Measurements from ENCODE around the gene CNST. TPM values are rescaled to one million over a fixed set of nuclear protein-coding genes. Genes with fewer than 3 reads are reported as not detected.

The CNST gene
- total and polyA plus RNA-seq, 9 of the 15 experiments (the other 6 are each of a cell fraction or from before 2014, with no cell fraction given), result 17.0 to 55.3 (median 30.8) TPM

DNA sequence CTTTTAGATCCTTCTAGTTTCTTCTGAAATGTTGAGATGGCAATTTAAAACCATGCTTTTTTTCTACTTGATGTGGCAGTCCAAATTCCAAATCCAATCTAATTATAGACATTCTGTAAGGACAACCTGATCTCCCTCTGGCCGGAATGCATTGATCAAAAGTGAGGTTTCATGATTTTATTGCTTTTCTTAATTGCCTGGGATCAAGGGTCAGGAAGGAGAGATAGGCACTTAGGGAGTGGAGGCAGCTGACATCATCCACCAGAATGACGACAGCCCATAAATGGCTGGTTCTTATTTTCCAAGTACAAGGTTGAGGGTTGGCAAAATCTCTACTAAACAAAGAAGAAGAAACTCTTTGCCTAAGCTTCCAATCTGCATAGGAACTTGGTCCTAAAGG lies 111.6 kb downstream of the CNST start:
- H3K4me2 ChIP-seq (ENCODE audit: insufficient read depth, low read length), result no peak overlapping the region
- H3K27ac ChIP-seq (ENCODE audit: extremely low read depth, low read depth, low read length), result no peak overlapping the region
- H3K4me3 ChIP-seq, result no peak overlapping the region
- no peaks in the 10 kb centered on the region for H3K4me1 ChIP-seq (replicated peaks in 1 of 2; ENCODE audit: control insufficient read depth in 2 of 2, insufficient read depth in 2 of 2, low read length in 2 of 2)
- POLR2A ChIA-PET, result no interaction called here
- H3K79me2 ChIP-seq (ENCODE audit: control insufficient read depth, insufficient read depth, low read length), result no peaks in the 10 kb centered on the region
- no TSS peak for BruUV-seq (replicated peaks)
- 18% methylated on average over 2 of the region's 2 CpGs for WGBS (ENCODE audit: insufficient coverage, low coverage, missing lambda C conversion rate)
- intact Hi-C loops (cut with micrococcal nuclease), result no loop called here
- no peak overlapping the region for H2AFZ ChIP-seq (ENCODE audit: low read depth, low read length)
- FAIRE-seq (no peak), ATAC-seq (no peak), DNase-seq (ENCODE audit: extremely low read depth in 1 of 4, low spot score in 3 of 4) (no peak)
- no peaks in the 10 kb centered on the region for H3K9me3 ChIP-seq (replicated peaks; ENCODE audit: control insufficient read depth, insufficient read depth, low read depth, low read length)
- no peak overlapping the region for H3K9ac ChIP-seq (ENCODE audit: insufficient read depth in 1 of 2, low read depth in 2 of 2, low read length in 2 of 2)
- no peaks in the 10 kb centered on the region for H3K27me3 ChIP-seq (ENCODE audit: control insufficient read depth in 2 of 2, insufficient read depth in 2 of 2, low read length in 2 of 2)
- CTCF ChIA-PET (ENCODE audit: low intra/inter-chr PET ratio), result no interaction called here
- H3K36me3 ChIP-seq (ENCODE audit: control insufficient read depth, insufficient read depth, low read length), result no peaks in the 10 kb centered on the region
- in situ Hi-C loops (cut with MboI), result no loop called here
- H4K20me1 ChIP-seq (replicated peaks; ENCODE audit: control insufficient read depth, insufficient read depth, low read length), result no peaks in the 10 kb centered on the region
- H3K9me1 ChIP-seq (ENCODE audit: control insufficient read depth, insufficient read depth, low read length), result no peaks in the 10 kb centered on the region
- TF ChIP-seq ZNF232 (CRISPR knock-in tag; IDR thresholded peaks at IDR 0.05) (no peak), TFAM (CRISPR knock-in tag; conservative IDR thresholded peaks at IDR 0.05) (no peak), ZKSCAN8 (CRISPR knock-in tag; IDR thresholded peaks at IDR 0.05) (no peak), RBM22 (IDR thresholded peaks at IDR 0.05; ENCODE audit: low read depth, low read length, poor library complexity, severe bottlenecking) (no peak), CEBPG (CRISPR knock-in tag; IDR thresholded peaks at IDR 0.05) (no peak), CEBPG (tag; conservative IDR thresholded peaks at IDR 0.05 in 1 of 2, IDR thresholded peaks at IDR 0.05 in 1 of 2) (0 out of 4 replicates have a peak, but pooled peaks of 1 of the 2 experiments have one; percentile 19), IFI16 (CRISPR knock-in tag; IDR thresholded peaks at IDR 0.05) (no peak), CTBP1 (IDR thresholded peaks at IDR 0.05; ENCODE audit: borderline replicate concordance) (no peak), ZNF444 (CRISPR knock-in tag; IDR thresholded peaks at IDR 0.05) (no peak), SMARCC2 (IDR thresholded peaks at IDR 0.05; ENCODE audit: low read depth) (no peak), ZNF668 (CRISPR knock-in tag; IDR thresholded peaks at IDR 0.05) (no peak), ZNF707 (CRISPR knock-in tag; conservative IDR thresholded peaks at IDR 0.05) (no peak), E2F3 (CRISPR knock-in tag; IDR thresholded peaks at IDR 0.05) (no peak), FIP1L1 (IDR thresholded peaks at IDR 0.05; ENCODE audit: low read depth, low read length, poor library complexity, severe bottlenecking) (no peak)
- TF ChIP-seq, protein P1, sequence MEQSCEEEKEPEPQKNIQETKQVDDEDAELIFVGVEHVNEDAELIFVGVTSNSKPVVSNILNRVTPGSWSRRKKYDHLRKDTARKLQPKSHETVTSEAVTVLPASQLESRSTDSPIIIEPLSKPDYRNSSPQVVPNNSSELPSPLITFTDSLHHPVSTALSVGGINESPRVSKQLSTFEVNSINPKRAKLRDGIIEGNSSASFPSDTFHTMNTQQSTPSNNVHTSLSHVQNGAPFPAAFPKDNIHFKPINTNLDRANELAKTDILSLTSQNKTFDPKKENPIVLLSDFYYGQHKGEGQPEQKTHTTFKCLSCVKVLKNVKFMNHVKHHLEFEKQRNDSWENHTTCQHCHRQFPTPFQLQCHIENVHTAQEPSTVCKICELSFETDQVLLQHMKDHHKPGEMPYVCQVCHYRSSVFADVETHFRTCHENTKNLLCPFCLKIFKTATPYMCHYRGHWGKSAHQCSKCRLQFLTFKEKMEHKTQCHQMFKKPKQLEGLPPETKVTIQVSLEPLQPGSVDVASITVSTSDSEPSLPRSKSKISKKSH (CRISPR knock-in tag; IDR thresholded peaks at IDR 0.05), result no peak
- TF ChIP-seq, protein P2, sequence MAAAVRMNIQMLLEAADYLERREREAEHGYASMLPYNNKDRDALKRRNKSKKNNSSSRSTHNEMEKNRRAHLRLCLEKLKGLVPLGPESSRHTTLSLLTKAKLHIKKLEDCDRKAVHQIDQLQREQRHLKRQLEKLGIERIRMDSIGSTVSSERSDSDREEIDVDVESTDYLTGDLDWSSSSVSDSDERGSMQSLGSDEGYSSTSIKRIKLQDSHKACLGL (CRISPR knock-in tag; IDR thresholded peaks at IDR 0.05; ENCODE audit: borderline replicate concordance, poor library complexity, severe bottlenecking), result no peak
- TF ChIP-seq, protein P3, sequence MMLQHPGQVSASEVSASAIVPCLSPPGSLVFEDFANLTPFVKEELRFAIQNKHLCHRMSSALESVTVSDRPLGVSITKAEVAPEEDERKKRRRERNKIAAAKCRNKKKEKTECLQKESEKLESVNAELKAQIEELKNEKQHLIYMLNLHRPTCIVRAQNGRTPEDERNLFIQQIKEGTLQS (IDR thresholded peaks at IDR 0.05), result peak; percentile 49; the same call in 1 of the 2 replicates
- TF ChIP-seq, protein P3 (CRISPR knock-in tag; conservative IDR thresholded peaks at IDR 0.05), result no peak

Data from K562 (cell line).